GM21528 (cell line): Measurements from ENCODE around the gene CNNM3.
"Not testable (repeated sequence)": the region's sequence is repeated elsewhere in the genome, so short reads cannot be mapped to it uniquely, and the experiment has no call there.

Experiments
- ATAC-seq: cut with Tn5 transposase; IDR thresholded peaks from one replicate; pipeline ENCODE4 v1.9.1; 2021; ENCODE audit warnings: mild to moderate bottlenecking, moderate library complexity; ENCODE audit not compliant: unreplicated experiment, low FRiP score

The CNNM3 gene

GRCh38 chr2:96816127-96816835, at the start of gene CNNM3:
CNNM3 (plus strand) TSS chr2:96816268; CDS start chr2:96816278, 10 bp downstream.
- peak; percentile 77 for ATAC-seq

- ATAC-seq = no peak
Observed at GRCh38 chr2:96767135-96767871, 48.8 kb upstream of the CNNM3 start.

GRCh38 chr2:96768083-96768561, 47.9 kb upstream of the CNNM3 start:
- no peak for ATAC-seq

GRCh38 chr2:96769814-96770213, 46.3 kb upstream of the CNNM3 start:
- no peak for ATAC-seq

- no peak for ATAC-seq
Observed at GRCh38 chr2:96770442-96771202, 45.4 kb upstream of the CNNM3 start.

- ATAC-seq = no peak
Observed at GRCh38 chr2:96771796-96772618, 44.1 kb upstream of the CNNM3 start.

- ATAC-seq = no peak
Observed at GRCh38 chr2:96772903-96773671, 43.0 kb upstream of the CNNM3 start.

GRCh38 chr2:96773922-96774321, 42.1 kb upstream of the CNNM3 start:
- no peak for ATAC-seq

GRCh38 chr2:96775160-96775559, 40.9 kb upstream of the CNNM3 start:
- no peak for ATAC-seq

GRCh38 chr2:96783388-96783787, 32.7 kb upstream of the CNNM3 start:
- no peak for ATAC-seq

GRCh38 chr2:96787411-96787810, 28.7 kb upstream of the CNNM3 start:
- no peak for ATAC-seq

- no peak for ATAC-seq
Observed at GRCh38 chr2:96788442-96789244, 27.4 kb upstream of the CNNM3 start.

- no peak for ATAC-seq
Observed at GRCh38 chr2:96789245-96789617, 26.8 kb upstream of the CNNM3 start.

- ATAC-seq = no peak
Observed at GRCh38 chr2:96792772-96793749, 23.0 kb upstream of the CNNM3 start.

GRCh38 chr2:96795076-96795475, 21.0 kb upstream of the CNNM3 start:
- ATAC-seq = no peak

- ATAC-seq = not testable (repeated sequence)
Observed at GRCh38 chr2:96796497-96796896, 19.6 kb upstream of the CNNM3 start.

GRCh38 chr2:96797066-96797625, 18.9 kb upstream of the CNNM3 start:
- no peak for ATAC-seq
